ENCODE data around the gene TAF11L3. TPM values are rescaled to one million over a fixed set of nuclear protein-coding genes. Genes with fewer than 3 reads are reported as not detected.

The TAF11L3 gene
- total and polyA plus RNA-seq, 9 of the 15 experiments (the other 6 are each of a cell fraction or from before 2014, with no cell fraction given) = 0.20 TPM; not detected in 8

- H3K9me3 ChIP-seq (replicated peaks; ENCODE audit: control insufficient read depth, insufficient read depth, low read depth, low read length) = no peaks in the 10 kb centered on the region
- ChIA-PET POLR2A (interaction anchor here (0.7 kb wide), 1 partner anchor 46 kb away, joined by 3 read pairs; no protein-coding TSS in a partner anchor), CTCF (ENCODE audit: low intra/inter-chr PET ratio) (no interaction called here)
- intact Hi-C loops (cut with micrococcal nuclease) (no loop called here), in situ Hi-C loops (cut with MboI) (no loop called here)
- H3K9me1 ChIP-seq (ENCODE audit: control insufficient read depth, insufficient read depth, low read length) = no peaks in the 10 kb centered on the region
- no peak overlapping the region for H3K27ac ChIP-seq (ENCODE audit: extremely low read depth, low read depth, low read length)
- H3K27me3 ChIP-seq (ENCODE audit: control insufficient read depth in 2 of 2, insufficient read depth in 2 of 2, low read length in 2 of 2) = no peaks in the 10 kb centered on the region
- H3K4me1 ChIP-seq (replicated peaks in 1 of 2; ENCODE audit: control insufficient read depth in 2 of 2, insufficient read depth in 2 of 2, low read length in 2 of 2) = no peaks in the 10 kb centered on the region
- H2AFZ ChIP-seq (ENCODE audit: low read depth, low read length) = no peak overlapping the region
- H3K4me2 ChIP-seq (ENCODE audit: insufficient read depth, low read length) = no peak overlapping the region
- H3K4me3 ChIP-seq = no peak overlapping the region
- no peak for DNase-seq (ENCODE audit: extremely low read depth in 1 of 4, low spot score in 3 of 4)
- H3K36me3 ChIP-seq (ENCODE audit: control insufficient read depth, insufficient read depth, low read length) = no peaks in the 10 kb centered on the region
- BruUV-seq (replicated peaks) = no TSS peak
- FAIRE-seq = no peak
- no peaks in the 10 kb centered on the region for H4K20me1 ChIP-seq (replicated peaks; ENCODE audit: control insufficient read depth, insufficient read depth, low read length)
- ATAC-seq = no peak
- H3K79me2 ChIP-seq (ENCODE audit: control insufficient read depth, insufficient read depth, low read length) = no peaks in the 10 kb centered on the region
- H3K9ac ChIP-seq (ENCODE audit: insufficient read depth in 1 of 2, low read depth in 2 of 2, low read length in 2 of 2) = no peak overlapping the region
- TF ChIP-seq ZBTB12 (CRISPR knock-in tag; IDR thresholded peaks at IDR 0.05) (no peak), SFPQ (IDR thresholded peaks at IDR 0.05; ENCODE audit: low read depth, low read length) (no peak), TAF1 (IDR thresholded peaks at IDR 0.05; ENCODE audit: control insufficient read depth, extremely low read depth, insufficient read depth, low read length, severe bottlenecking) (no peak), NRF1 (conservative IDR thresholded peaks at IDR 0.05 in 1 of 2, IDR thresholded peaks at IDR 0.05 in 1 of 2) (no peak), GABPB1 (CRISPR knock-in tag; IDR thresholded peaks at IDR 0.05) (no peak), HOXB6 (CRISPR knock-in tag; IDR thresholded peaks at IDR 0.05; ENCODE audit: borderline replicate concordance) (no peak), RBM17 (IDR thresholded peaks at IDR 0.05; ENCODE audit: borderline replicate concordance, low read depth, low read length) (no peak), SNRNP70 (optimal IDR thresholded peaks at IDR 0.05; ENCODE audit: low read depth, low read length) (no peak), PPARD (CRISPR knock-in tag; IDR thresholded peaks at IDR 0.05) (no peak)
- 1% methylated on average over 17 of the region's 17 CpGs for WGBS (ENCODE audit: insufficient coverage, low coverage, missing lambda C conversion rate)
Measured at GRCh38 chr5:17511775-17512325, 6.3 kb upstream of the TAF11L3 start.
